NCI-H1092 treated with DMSO at 0.1 percent for 48 hours (cell line): Measurements from ENCODE around the gene RSAD2.

Source experiments
- DNase-seq: peaks from one replicate; lab custom pipeline; 2025; lab: John Stamatoyannopoulos, UW

Gene RSAD2

DNA sequence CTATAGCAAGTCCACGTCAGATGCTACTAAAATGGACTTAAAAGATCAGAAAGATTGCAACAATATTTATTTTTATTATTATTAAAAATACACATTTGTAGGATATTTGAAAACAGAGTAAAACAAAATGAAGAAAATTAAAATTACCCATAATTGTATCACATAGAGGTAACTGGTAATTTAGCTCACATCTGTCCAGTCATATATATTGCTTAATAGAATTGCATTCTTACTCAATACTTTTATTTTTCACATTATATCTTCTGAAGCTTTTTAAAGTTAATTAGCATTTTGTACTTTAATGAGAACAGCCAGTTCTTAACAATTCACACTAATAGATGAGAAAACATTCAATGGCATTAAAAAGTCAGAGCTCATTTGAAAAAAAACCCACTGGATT, 28.1 kb downstream of the RSAD2 start:
- DNase-seq, result no peak

DNA sequence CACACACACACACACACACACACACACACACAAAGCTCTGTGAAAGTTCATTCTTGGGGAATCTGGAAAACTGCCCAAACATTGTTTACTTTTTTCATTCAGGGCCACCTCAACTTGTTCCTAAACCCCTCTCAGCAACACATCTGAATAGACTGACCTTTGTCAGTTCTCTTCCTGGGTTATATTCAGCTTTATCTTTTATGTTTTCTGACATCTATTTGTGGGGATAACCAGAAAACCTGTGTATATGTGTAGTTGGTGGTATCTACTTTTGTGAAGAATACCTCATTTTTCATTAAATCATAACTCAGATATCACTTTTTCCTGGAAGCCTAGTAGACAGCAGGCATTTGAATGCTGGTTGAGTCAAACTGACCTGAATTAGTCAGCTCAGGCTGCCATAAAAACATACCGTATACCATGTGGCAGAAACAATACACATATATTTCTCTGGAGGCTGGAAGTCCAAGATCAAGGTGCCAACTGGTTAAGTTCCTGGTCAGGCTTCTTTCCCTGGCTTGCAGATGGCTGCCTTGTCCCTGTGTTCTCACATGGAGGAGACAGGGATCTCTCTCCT, 28.7 kb downstream of the RSAD2 start:
- DNase-seq, result no peak

DNA sequence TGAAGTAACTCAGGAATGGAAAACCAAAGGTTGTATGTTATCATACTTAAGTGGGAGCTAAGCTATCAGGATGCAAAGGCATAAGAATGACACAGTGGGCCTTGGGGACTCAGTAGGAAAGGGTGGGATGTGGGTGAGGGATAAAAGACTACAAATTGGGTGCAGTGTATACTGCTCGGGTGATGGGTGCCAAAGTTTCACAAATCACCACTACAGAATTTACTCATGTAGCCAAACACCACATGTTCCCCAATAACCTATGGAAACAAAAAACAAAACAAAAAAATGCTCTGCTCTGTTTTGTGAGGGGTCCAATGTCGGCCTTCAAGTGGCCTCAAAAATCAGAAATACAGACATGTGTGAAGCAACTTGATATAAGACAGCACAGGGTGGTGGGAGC, 30.7 kb downstream of the RSAD2 start:
- DNase-seq, result no peak

DNA sequence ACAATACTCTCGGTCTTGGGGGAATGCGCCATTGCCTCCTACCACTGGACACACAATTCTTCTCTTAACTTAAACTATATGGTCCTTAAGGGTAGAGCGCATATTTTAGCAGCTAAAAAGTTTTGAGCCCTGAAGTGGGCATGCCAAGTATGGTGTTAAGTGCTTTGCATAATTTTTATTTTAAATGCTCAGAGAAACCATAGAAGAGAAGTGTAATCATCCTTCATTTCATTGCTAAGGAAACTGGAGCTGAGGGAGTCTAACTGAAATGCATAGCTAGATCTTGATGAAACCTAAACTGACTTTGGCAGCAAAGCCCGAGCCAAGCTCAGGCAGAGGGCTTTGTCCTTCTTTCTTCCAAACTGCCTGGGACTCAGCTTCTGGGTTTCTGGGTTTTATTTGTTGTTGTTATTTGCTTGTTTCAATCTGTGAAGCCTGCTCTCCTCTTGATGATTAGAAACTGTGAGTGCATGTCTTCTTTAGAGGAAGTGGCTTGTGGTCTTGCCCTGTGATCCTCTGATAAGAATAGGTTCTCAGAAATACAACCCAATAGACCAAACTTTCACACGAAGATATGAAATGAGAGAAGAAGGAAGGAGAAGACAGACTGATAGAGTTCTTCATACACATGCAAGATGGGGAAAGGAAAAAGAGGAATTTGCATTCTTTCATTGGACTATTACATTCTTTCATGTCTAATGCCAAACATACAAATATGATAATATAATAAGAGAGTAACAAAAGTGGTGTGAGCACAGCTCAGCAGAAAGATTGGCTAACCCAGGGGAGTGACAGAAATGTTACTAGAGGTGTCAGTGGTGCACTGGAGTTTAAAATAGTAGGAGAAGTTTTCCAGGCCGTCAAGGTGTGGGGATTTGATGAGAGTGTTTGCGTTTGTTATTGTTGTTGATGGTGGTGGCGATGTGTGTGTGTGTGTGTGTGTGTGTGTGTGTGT, 32.1 kb downstream of the RSAD2 start:
- DNase-seq, result no peak

DNA sequence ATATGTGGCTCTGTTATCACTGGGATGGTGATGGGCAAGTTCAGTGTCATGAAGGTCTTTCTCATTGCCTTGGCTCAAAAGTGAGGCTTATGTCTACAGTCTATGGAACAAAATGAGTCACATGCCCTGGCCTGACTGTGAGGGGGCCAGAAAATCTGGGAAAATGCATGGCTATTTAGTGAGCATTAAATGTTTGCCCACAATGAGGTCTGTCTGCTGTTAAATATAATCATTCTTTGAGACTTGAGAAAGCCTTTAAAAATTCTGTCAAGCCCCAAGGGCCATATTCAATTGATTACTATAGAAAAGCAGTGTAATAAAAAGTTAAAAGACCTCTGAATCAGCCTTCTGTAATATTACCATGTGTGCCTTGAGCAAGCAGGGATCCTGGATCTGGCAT, 34.1 kb downstream of the RSAD2 start:
- DNase-seq, result no peak

DNA sequence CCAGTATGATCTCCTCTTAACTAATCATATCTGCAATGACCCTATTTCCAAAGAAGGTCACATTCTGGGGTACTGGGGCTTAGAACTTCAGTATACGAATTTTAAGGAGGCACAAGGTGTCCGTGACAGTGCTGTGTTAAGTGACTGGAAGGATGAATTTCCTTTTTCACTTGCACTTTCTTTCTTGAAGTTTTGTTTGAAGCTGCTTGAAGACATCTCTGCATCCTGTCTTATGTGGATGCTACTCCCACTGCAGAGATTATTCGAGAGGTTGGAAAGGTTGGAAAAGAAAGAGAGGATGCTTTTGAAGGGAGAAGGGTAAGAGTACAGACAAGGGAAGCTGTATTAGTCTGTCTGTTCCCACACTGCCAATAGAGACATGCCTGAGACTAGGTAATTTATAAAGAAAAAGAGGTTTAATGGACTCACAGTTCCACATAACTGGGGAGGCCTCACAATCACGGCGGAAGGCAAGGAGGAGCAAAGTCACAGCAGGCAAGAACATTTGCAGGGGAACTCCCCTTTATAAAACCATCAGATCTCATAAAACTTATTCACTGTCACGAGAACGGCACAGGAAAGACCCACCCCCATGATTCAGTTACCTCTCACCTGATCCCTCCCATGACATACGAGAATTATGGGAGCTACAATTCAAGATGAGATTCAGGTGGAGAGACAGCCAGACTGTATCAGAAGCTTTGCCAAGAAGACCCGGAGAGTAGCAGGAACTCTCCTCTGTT, 36.0 kb downstream of the RSAD2 start:
- no peak for DNase-seq

DNA sequence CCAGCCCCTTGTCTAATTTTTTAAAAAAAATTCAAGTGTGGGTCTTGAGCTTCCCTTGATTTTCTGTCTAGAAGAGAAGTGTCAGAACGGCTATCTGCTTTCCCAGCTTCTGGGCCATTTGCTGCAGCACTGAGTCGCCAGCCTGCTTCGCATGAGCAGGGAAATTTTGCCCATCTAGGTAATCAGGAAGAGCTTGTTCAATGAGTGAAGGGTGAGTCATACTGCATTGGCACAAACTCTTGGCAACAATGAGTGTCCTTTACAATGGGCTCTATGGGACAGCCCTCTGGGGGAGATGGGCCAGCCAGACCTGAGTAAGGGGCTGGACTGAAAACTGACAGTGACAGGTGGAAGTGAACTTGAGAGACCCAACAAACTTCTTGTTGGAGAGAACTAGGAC, 37.3 kb downstream of the RSAD2 start:
- DNase-seq, result no peak

DNA sequence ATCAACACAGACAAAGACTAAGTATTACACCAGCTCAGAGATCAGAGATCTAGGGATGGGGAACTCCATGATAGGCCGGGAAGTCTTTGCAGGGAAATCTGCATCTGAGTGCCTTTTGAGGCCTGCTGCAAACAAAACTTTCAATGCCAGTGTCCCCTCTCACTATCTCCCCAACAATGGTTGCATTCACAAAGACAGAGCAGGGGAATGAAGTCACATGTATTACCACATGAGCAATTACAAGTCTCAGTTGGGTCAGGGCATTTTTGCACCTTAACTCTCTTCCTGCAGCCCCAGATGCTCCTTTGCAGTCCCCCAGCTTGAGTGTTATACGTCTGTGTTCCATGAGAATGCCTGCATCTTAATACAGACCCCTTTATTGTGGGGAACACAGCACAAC, 37.8 kb downstream of the RSAD2 start:
- no peak for DNase-seq

DNA sequence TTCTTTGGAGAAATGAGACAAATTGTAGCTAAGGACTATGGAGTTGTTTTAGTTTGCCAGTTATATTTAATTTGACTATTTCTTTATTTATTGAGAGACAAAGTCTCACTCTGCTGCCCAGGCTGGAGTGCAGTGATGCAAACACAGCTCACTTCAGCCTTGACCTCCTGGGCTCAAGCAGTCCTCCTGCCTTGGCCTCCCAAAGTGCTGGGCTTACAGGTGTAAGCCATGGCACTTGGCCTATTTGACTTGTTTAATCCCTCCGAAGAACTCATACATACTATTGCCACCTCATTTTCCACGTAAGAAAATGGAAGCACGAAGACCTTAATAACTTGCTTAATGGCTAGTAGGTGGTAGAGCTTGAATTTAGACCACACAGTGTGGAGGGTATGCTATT, 38.6 kb downstream of the RSAD2 start:
- no peak for DNase-seq

DNA sequence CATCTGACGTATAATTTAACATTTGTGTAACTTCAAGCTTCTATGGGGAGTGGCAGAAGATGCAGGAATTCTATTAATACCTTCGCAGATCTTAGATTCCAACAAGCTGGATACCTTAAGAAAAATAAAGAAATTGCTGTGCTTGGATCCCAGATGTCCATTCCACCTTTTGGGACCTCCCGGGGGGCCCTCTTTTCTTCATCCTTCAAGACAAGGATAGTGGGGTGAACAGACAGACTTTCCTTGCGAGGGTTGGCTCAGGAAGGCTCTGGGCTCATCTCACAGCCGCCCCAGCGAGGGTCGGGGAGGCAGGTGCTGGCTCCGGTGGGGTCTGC, 39.1 kb downstream of the RSAD2 start:
- no peak for DNase-seq

DNA sequence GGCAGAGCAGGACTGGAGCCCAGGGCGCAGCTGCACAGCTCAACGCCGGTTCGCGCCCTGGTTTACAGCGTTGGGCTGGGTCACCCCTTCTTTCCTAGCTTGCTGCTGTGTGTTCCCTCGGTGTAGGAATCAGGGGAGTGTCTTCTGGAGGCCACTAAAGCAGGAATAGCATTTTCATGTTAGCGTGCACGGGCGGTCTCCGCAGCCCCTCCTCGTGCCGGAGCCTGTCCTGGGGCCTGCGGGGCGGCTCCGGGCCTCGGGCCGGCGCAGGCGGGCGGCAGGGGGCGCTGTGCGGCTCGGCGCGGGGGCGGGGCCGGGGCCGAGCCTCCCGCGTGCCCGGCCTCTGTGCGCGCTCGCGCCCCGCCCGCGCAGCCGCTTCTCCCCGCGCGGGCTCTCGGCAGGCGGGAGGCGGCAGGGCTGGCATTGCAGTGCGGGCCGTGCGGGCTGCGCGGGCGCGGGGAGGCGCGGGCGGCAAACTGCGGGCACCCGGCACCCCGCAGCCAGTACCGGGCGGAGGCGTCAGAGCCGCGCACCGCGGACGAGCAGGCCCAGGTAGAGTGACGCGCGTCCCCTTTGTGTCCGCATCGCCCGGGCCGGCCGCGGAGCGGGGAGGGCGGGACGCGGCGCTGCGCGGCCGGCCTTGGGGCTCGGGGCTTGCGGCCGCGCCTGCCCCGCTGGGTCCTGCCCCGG, 39.6 kb downstream of the RSAD2 start, which contains the start of gene RNF144A:
Gene RNF144A (plus strand): TSS at position 342 of the 690 bp plus-strand sequence. CDS start 79,515 bp downstream, outside the sequence.
- peak; percentile 30 for DNase-seq

DNA sequence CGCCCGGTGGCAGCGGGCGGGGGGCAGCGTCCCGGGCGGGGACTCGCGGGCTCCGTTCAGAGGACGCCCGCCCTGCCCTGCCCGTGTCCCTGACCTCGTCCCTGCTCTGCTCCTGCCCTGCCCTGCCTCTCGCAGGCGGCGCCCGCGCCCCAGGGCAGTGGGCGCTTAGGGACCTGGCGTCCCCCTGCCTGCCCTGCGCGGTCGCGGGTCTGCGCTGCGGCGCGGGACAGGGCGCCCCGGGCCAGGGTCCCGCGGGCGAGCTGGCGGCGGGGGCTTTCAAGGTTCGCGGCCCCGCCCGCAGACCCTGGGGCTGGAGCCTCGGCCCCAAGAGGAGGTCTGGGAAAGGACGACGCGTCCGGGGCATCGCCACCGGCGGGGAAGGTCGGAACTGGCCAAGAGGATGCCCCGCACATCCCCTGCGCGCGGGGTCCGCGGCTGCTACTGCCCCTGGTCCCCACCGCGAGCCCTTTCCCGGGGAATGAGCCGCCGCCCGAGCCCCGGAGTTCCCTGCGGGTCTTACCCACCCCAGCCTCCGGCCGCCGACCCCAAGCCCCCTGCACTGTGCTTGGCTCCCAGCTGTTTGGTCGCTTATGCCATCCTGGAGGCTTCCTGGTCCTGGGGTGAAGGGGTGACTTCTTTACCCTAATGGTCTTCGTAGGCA, 40.3 kb downstream of the RSAD2 start:
- DNase-seq, result peak; percentile 17

DNA sequence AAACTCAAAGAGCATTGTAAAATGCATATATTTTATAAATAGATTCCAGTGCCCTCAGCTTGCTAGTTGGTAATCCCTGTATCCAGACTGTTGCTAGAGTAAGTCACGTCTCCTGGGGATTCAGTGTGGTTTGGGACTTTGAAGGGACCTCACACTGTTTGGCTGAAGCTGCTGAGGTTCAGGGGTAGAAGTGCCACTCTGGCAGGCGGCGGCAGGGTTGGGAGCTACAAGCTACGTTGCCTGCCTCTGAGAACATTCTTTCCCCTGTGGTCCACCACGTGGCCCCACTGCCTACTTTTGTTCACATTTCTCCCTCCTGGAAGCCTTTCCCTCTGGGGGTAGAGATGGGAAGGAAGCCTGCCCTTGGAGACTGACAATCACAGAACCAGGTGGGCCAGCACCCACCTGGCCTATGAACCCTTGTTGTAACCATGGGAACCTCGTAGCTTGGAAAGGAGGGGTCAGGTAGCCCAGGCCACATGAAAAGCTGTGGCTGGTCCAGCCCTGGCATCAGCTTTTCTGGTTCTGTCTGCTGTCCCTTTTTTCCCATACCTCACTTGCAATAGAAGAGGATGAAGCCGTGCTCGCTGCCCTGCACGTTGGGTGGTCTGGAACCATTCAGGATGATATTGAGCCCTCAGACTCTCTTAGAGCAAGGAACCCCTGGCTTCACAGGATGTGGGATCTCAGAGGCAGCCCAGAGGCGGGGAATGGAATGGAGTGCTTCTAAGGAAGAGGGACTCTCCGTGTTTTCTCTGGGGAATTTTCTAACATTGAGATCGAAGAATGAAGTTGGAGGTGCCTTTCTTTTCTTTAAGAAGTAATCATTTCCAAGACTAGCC, 42.5 kb downstream of the RSAD2 start:
- no peak for DNase-seq

DNA sequence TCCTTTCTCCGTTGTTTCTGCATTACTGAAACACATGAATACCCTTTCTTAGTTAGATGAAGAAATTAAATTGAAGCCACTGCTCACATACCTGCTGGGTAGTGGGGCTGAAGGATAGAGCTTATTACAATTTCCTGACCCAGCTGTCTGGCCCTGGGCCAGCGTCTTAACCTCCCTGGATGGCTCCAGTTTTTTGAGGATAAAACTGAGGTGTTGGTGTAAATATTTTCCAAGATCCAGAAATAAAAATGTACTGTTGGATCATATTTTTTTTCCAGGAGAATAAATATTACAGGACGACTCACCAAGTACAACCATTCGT, 43.1 kb downstream of the RSAD2 start:
- no peak for DNase-seq

DNA sequence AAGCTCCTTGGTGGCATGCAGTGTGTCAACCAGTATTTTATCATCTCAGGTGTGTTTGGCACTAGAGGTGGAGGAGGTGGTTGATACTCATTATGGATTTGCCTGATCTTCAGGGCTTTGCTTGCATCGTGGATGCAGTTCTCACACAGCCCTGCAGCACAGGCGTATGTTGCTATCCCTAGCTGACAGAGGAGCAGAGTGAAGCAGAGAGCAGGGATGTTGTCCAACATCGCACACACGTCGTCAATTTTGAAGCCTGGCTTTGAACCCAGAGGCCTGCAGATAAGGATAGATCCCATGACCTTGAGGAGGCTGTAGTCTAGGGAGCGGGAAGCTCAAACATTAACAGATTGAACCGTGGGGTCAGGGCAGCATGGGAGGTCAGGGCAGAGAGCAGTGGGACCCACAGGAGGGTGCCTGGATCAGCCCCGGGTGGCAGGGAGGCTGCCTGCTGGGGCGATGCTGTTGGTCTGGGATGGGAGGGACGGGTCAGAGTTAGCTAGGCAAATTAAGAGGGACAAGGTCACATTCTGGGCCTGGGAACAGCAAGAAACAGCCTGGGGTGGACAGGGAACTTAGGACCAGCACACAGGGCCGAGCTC, 43.8 kb downstream of the RSAD2 start:
- no peak for DNase-seq

DNA sequence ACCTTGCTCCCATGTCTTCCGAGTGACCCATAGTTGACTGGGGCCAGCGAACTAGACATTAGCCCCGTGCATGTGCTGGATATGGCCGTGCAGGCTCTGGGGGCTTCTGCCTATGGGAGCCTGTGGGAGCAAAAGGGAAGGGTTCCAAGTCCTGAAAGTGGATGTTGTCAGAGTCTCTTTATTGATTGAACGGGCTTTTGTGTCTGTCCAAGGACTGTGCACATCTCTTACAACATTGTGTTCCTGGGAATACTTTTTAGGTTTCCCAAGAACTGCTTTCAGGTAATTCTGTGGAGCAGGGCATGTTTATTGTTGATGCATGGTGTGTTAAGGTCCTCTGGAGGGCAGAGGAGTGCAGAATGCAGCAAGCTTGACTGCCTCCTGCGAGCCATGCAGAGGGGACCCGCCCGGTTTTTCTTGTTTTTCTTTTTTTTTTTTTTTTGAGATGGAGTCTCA, 44.7 kb downstream of the RSAD2 start:
- DNase-seq, result no peak

DNA sequence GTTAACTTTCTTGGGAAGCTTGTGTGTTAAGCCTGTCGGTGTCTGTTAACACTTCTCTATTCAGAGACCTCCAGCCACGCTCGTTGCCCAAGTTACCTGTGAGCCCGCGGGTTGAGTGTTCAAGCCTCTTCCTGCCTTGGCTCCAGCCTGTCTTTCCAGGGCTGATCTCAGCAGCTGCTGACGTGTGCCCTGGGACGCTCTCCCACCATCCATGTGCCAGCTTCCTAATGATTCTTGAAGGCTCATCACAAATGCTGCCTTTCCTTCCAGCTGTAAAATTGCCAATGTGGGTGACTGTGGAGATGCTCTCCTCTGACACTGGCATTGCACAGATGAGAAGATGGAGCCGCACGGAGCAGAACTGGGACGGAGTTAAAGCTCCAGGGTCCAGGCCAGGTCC, 45.7 kb downstream of the RSAD2 start:
- DNase-seq, result no peak

DNA sequence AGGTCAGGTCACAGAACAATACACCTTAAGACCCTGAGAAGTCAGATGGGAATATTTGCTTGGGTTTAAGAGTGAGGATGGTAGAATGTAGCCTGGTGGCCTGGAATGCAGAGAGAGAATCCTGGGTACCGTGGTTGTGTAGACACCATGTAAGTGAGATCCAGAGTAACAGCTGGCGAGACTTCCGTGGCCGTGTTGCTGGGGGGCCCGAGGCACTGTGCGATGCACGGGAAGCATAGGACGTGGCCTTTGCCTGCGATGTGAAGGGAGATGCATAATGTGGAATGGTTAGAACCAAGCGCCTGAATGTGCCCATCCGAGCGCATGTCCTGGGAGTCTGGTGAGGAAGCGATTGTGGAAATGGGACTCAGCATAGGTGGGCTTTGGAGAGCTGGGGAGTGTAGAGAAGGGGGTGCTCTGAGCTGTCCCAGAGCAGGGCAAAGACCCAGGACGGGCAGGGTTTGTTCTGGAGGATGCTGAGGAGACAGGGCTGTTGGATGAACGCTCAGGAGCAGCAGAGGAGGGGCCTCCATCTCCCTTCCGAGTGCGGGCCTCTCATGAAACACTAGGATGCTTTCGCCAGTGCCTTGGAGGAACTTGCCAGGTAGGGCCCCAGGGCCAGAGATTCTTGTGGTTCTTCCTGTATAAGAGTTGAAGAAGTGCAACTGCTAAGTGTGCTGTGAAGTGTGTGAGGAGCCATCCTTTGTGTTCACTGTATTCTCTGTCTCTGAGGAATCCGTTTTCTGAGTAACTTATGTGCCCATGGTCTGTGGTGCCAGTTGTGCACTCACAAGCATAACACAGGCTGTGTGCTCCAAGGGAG, 46.7 kb downstream of the RSAD2 start:
- no peak for DNase-seq

DNA sequence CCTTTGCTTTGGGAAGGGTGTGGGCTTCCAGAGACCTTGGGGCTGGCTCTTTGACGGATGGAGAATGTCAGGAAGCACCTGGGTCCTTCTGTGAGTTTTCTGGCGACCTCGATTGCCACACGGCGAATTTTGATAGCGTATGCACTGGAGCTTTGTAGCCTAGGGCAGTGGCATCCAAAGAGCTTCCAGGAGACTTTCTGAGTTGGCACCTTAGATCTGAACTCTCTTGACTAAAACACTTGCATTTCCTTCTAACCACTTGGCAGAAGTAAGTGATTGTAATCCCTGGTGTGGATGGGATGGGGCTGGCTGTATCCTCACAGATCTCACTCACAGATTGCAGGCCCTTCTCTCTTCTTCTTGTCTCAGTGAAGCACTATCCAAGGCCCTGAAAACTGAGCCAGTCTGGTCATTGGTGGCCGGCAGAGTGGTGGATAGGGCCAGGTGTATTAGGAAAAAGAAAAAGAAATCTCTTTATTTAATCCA, 47.4 kb downstream of the RSAD2 start:
- no peak for DNase-seq
